Naive B cell (primary cell): ENCODE results near the gene SAT1. TPM values are rescaled to one million over a fixed set of nuclear protein-coding genes. Genes with fewer than 3 reads are reported as not detected.

Experiments used
- ATAC-seq, 2 donors: fragments of 150-1000 bp; cut with Tn5 transposase; 2 replicates each; pipeline ENCODE4 v1.10.0; 2021; ENCODE audit warnings: low read depth in 2 of 2, mild to moderate bottlenecking in 2 of 2, moderate library complexity in 2 of 2
- DNase-seq: peaks from one replicate; pipeline ENCODE4 v3.0.0; 2022
- H3K27ac Mint-ChIP-seq, 6 donors: one replicate each; pipeline ENCODE4 v1.8.0; 2020 to 2022; ENCODE audit warnings: mild to moderate bottlenecking in 6 of 6, mixed read lengths in 6 of 6, moderate library complexity in 5 of 6, inconsistent platforms in 2 of 6
- H3K27me3 Mint-ChIP-seq, 3 donors: one replicate each; pipeline ENCODE4 v1.8.0; 2021 to 2022; ENCODE audit warnings: mixed read lengths in 3 of 3, mild to moderate bottlenecking in 1 of 3
- H3K36me3 Mint-ChIP-seq, 2 donors: one replicate each; pipeline ENCODE4 v1.8.0; 2020 to 2022; ENCODE audit warnings: mixed read lengths in 2 of 2, inconsistent platforms in 1 of 2, mild to moderate bottlenecking in 1 of 2
- H3K4me1 Mint-ChIP-seq, 3 donors: one replicate each; pipeline ENCODE4 v1.8.0; 2020 to 2022; ENCODE audit warnings: mixed read lengths in 3 of 3, inconsistent platforms in 1 of 3, mild to moderate bottlenecking in 1 of 3, moderate library complexity in 1 of 3
- H3K4me3 Mint-ChIP-seq, 8 donors: one replicate each; pipeline ENCODE4 v1.8.0; 2020 to 2022; ENCODE audit warnings: mild to moderate bottlenecking in 8 of 8, mixed read lengths in 8 of 8, moderate library complexity in 8 of 8, inconsistent platforms in 2 of 8
- H3K9me3 Mint-ChIP-seq, 7 donors: one replicate each; pipeline ENCODE4 v1.8.0; 2020 to 2022; ENCODE audit warnings: mixed read lengths in 7 of 7, mild to moderate bottlenecking in 5 of 7, inconsistent platforms in 2 of 7, moderate library complexity in 1 of 7
- polyA plus RNA-seq, 6 donors: library from polyadenylated mRNA; unstranded; fragments of 300-500 nt; fragmentation: Illumina TruSeq; gene quantifications; one replicate each; pipeline ENCODE4 v1.2.3, GENCODE V29; 2021; ENCODE audit warnings: low read depth in 6 of 6

Gene SAT1
- polyA plus RNA-seq, 6 donors from 2014 or later = 114 to 204 (median 165) TPM

GRCh38 chrX:23802431-23802830 is 19.5 kb downstream of the SAT1 start:
- no peak overlapping the region for H3K27ac Mint-ChIP-seq
- H3K36me3 Mint-ChIP-seq = peaks cover 0 to 5% of the 10 kb centered on the region in 2 donors
- peaks cover 0 to 4% (median 0%) of the 10 kb centered on the region in 7 donors for H3K9me3 Mint-ChIP-seq
- ATAC-seq (peak in 1 of 2 donors; percentile 40), DNase-seq (no peak)
- H3K4me1 Mint-ChIP-seq = peaks cover 0 to 7% (median 4%) of the 10 kb centered on the region in 3 donors
- H3K27me3 Mint-ChIP-seq = no peaks in the 10 kb centered on the region
- H3K4me3 Mint-ChIP-seq = no peak overlapping the region

- DNase-seq (no peak), ATAC-seq (no peak)
- peaks cover 0 to 4% (median 0%) of the 10 kb centered on the region in 7 donors for H3K9me3 Mint-ChIP-seq
- no peaks in the 10 kb centered on the region for H3K27me3 Mint-ChIP-seq
- H3K27ac Mint-ChIP-seq = peak overlapping the region in 1 of 6 donors; percentile 33
- H3K36me3 Mint-ChIP-seq = peaks cover 0 to 5% of the 10 kb centered on the region in 2 donors
- H3K4me3 Mint-ChIP-seq = no peak overlapping the region
- peaks cover 0 to 7% (median 4%) of the 10 kb centered on the region in 3 donors for H3K4me1 Mint-ChIP-seq
Observed at GRCh38 chrX:23803931-23804381, 21.0 kb downstream of the SAT1 start.

- ATAC-seq (no peak), DNase-seq (no peak)
- H3K36me3 Mint-ChIP-seq = peaks cover 0 to 5% of the 10 kb centered on the region in 2 donors
- no peaks in the 10 kb centered on the region for H3K27me3 Mint-ChIP-seq
- peak overlapping the region in 1 of 6 donors; percentile 6 for H3K27ac Mint-ChIP-seq
- H3K4me3 Mint-ChIP-seq = no peak overlapping the region
- peaks cover 0 to 4% (median 0%) of the 10 kb centered on the region in 7 donors for H3K9me3 Mint-ChIP-seq
- H3K4me1 Mint-ChIP-seq = peaks cover 0 to 7% (median 4%) of the 10 kb centered on the region in 3 donors
Observed at GRCh38 chrX:23804578-23804977, 21.6 kb downstream of the SAT1 start.

GRCh38 chrX:23805389-23805788 is 22.4 kb downstream of the SAT1 start:
- Mint-ChIP-seq H3K27me3 (no peaks in the 10 kb centered on the region), H3K4me1 (peaks cover 0 to 7% (median 4%) of the 10 kb centered on the region in 3 donors), H3K9me3 (peaks cover 0 to 4% (median 0%) of the 10 kb centered on the region in 7 donors), H3K4me3 (no peak overlapping the region), H3K27ac (no peak overlapping the region), H3K36me3 (peaks cover 0 to 5% of the 10 kb centered on the region in 2 donors)
- ATAC-seq (no peak), DNase-seq (no peak)

GRCh38 chrX:23810279-23810678 is 27.3 kb downstream of the SAT1 start:
- DNase-seq (no peak), ATAC-seq (no peak)
- H3K4me3 Mint-ChIP-seq = peak overlapping the region in 2 of 8 donors; percentile 44 to 70
- no peaks in the 10 kb centered on the region for H3K27me3 Mint-ChIP-seq
- H3K27ac Mint-ChIP-seq = no peak overlapping the region
- peaks cover 0 to 6% (median 0%) of the 10 kb centered on the region in 7 donors for H3K9me3 Mint-ChIP-seq
- H3K4me1 Mint-ChIP-seq = peaks cover 5 to 9% (median 7%) of the 10 kb centered on the region in 3 donors
- H3K36me3 Mint-ChIP-seq = no peaks in the 10 kb centered on the region

GRCh38 chrX:23811108-23811651 is 28.2 kb downstream of the SAT1 start:
- ATAC-seq = peak; percentile 32 to 41
- Mint-ChIP-seq H3K27ac (peak overlapping the region in 3 of 6 donors; percentile 30 to 85 (median 74)), H3K4me3 (peak overlapping the region in 7 of 8 donors; percentile 44 to 70 (median 57)), H3K36me3 (no peaks in the 10 kb centered on the region), H3K4me1 (peaks cover 5 to 9% (median 7%) of the 10 kb centered on the region in 3 donors), H3K27me3 (no peaks in the 10 kb centered on the region), H3K9me3 (peaks cover 0 to 6% (median 0%) of the 10 kb centered on the region in 7 donors)
- DNase-seq = no peak

GRCh38 chrX:23811656-23812055 is 28.7 kb downstream of the SAT1 start:
- no peaks in the 10 kb centered on the region for H3K27me3 Mint-ChIP-seq
- peaks cover 5 to 9% (median 7%) of the 10 kb centered on the region in 3 donors for H3K4me1 Mint-ChIP-seq
- no peak for DNase-seq
- H3K9me3 Mint-ChIP-seq = peaks cover 0 to 6% (median 0%) of the 10 kb centered on the region in 7 donors
- peak overlapping the region in 1 of 6 donors; percentile 77 for H3K27ac Mint-ChIP-seq
- no peaks in the 10 kb centered on the region for H3K36me3 Mint-ChIP-seq
- peak overlapping the region in 6 of 8 donors; percentile 44 to 68 (median 56) for H3K4me3 Mint-ChIP-seq
- ATAC-seq = no peak

- no peak for ATAC-seq
- peaks cover 0 to 6% (median 0%) of the 10 kb centered on the region in 7 donors for H3K9me3 Mint-ChIP-seq
- H3K4me3 Mint-ChIP-seq = no peak overlapping the region
- H3K4me1 Mint-ChIP-seq = peaks cover 12 to 17% (median 15%) of the 10 kb centered on the region in 3 donors
- H3K36me3 Mint-ChIP-seq = no peaks in the 10 kb centered on the region
- no peak for DNase-seq
- no peak overlapping the region for H3K27ac Mint-ChIP-seq
- H3K27me3 Mint-ChIP-seq = no peaks in the 10 kb centered on the region
Observed at GRCh38 chrX:23813808-23814207, 30.8 kb downstream of the SAT1 start.

GRCh38 chrX:23815376-23815775 is 32.4 kb downstream of the SAT1 start:
- peaks cover 12 to 17% (median 15%) of the 10 kb centered on the region in 3 donors for H3K4me1 Mint-ChIP-seq
- DNase-seq = no peak
- H3K27me3 Mint-ChIP-seq = no peaks in the 10 kb centered on the region
- H3K36me3 Mint-ChIP-seq = no peaks in the 10 kb centered on the region
- no peak overlapping the region for H3K4me3 Mint-ChIP-seq
- peak overlapping the region in 1 of 6 donors; percentile 43 for H3K27ac Mint-ChIP-seq
- peaks cover 0 to 6% (median 0%) of the 10 kb centered on the region in 7 donors for H3K9me3 Mint-ChIP-seq
- no peak for ATAC-seq

- Mint-ChIP-seq H3K36me3 (no peaks in the 10 kb centered on the region), H3K4me1 (peaks cover 5 to 15% (median 15%) of the 10 kb centered on the region in 3 donors), H3K4me3 (peak overlapping the region in 1 of 8 donors; percentile 47), H3K9me3 (peaks cover 0 to 6% (median 0%) of the 10 kb centered on the region in 7 donors), H3K27me3 (no peaks in the 10 kb centered on the region), H3K27ac (no peak overlapping the region)
- DNase-seq (no peak), ATAC-seq (no peak)
Observed at GRCh38 chrX:23816179-23816578, 33.2 kb downstream of the SAT1 start.

- H3K9me3 Mint-ChIP-seq = peaks cover 0 to 6% (median 0%) of the 10 kb centered on the region in 7 donors
- peak overlapping the region in 4 of 6 donors; percentile 16 to 87 (median 84) for H3K27ac Mint-ChIP-seq
Observed at GRCh38 chrX:23817979-23818336, 35.0 kb downstream of the SAT1 start.

GRCh38 chrX:23819385-23820234 is 36.6 kb downstream of the SAT1 start:
- H3K4me3 Mint-ChIP-seq = no peak overlapping the region
- no peaks in the 10 kb centered on the region for H3K27me3 Mint-ChIP-seq
- no peak for DNase-seq
- H3K36me3 Mint-ChIP-seq = no peaks in the 10 kb centered on the region
- peaks cover 5 to 10% (median 8%) of the 10 kb centered on the region in 3 donors for H3K4me1 Mint-ChIP-seq
- H3K27ac Mint-ChIP-seq = peak overlapping the region in 2 of 6 donors; percentile 15 to 61
- H3K9me3 Mint-ChIP-seq = no peaks in the 10 kb centered on the region
- no peak for ATAC-seq

More at GRCh38 chrX:23817979-23818336, 35.0 kb downstream of the SAT1 start:
- ATAC-seq = no peak
- Mint-ChIP-seq H3K36me3 (no peaks in the 10 kb centered on the region), H3K4me3 (no peak overlapping the region), H3K27me3 (no peaks in the 10 kb centered on the region), H3K4me1 (peaks cover 5 to 10% (median 8%) of the 10 kb centered on the region in 3 donors)
- DNase-seq = no peak

- DNase-seq = no peak
- H3K27ac Mint-ChIP-seq = no peak overlapping the region
- no peaks in the 10 kb centered on the region for H3K36me3 Mint-ChIP-seq
- no peaks in the 10 kb centered on the region for H3K9me3 Mint-ChIP-seq
- no peaks in the 10 kb centered on the region for H3K27me3 Mint-ChIP-seq
- H3K4me1 Mint-ChIP-seq = peaks cover 5 to 10% (median 8%) of the 10 kb centered on the region in 3 donors
- ATAC-seq = no peak
- no peak overlapping the region for H3K4me3 Mint-ChIP-seq
Observed at GRCh38 chrX:23820235-23820782, 37.3 kb downstream of the SAT1 start.
